Neural cell (in vitro differentiated cells): Measurements from ENCODE around the gene EPHB3. TPM values are rescaled to one million over a fixed set of nuclear protein-coding genes. Genes with fewer than 3 reads are reported as not detected.
"Not testable (repeated sequence)": the region's sequence is repeated elsewhere in the genome, so short reads cannot be mapped to it uniquely, and the experiment has no call there.

Source experiments
- H2AFZ ChIP-seq: fragments of 200-600, 300-800 bp; sonication (generic), shearing (Covaris generic); 2 replicates; pipeline ENCODE4 v1.6.0; 2014; ENCODE audit warnings: low read depth, mild to moderate bottlenecking, antibody characterized with exemption, low read length, moderate library complexity
- H3F3A ChIP-seq: fragments of 200-600 bp; shearing (Covaris generic); 2 replicates; pipeline ENCODE4 v1.6.1; 2016; ENCODE audit warnings: mild to moderate bottlenecking, moderate library complexity, mixed read lengths, antibody characterized with exemption, low read length; ENCODE audit not compliant: insufficient read depth, poor library complexity, severe bottlenecking
- H3K27ac ChIP-seq: fragments of 200-600, 300-800 bp; sonication (generic), shearing (Covaris generic); 2 replicates; pipeline ENCODE4 v1.5.1; 2014; ENCODE audit warnings: mild to moderate bottlenecking, low read length, moderate library complexity
- H3K27me3 ChIP-seq: fragments of 300-800, 200-600 bp; sonication (generic), shearing (Covaris generic); 2 replicates; pipeline ENCODE4 v1.6.0; 2014; ENCODE audit warnings: mild to moderate bottlenecking, low read depth, low read length, moderate library complexity; ENCODE audit not compliant: insufficient read depth
- H3K36me3 ChIP-seq: fragments of 300-800, 200-600 bp; sonication (generic), shearing (Covaris generic); 2 replicates; pipeline ENCODE4 v1.5.1; 2014; ENCODE audit warnings: mild to moderate bottlenecking, antibody characterized with exemption, low read length, moderate library complexity; ENCODE audit not compliant: insufficient read depth
- H3K4me2 ChIP-seq: fragments of 300-800, 200-600 bp; sonication (generic), shearing (Covaris generic); 2 replicates; pipeline ENCODE4 v1.6.0; 2014; ENCODE audit warnings: mild to moderate bottlenecking, low read length
- H3K4me3 ChIP-seq: fragments of 300-800, 200-600 bp; sonication (generic), shearing (Covaris generic); 2 replicates; pipeline ENCODE4 v1.5.1; 2014; ENCODE audit warnings: mild to moderate bottlenecking, low read length, moderate library complexity
- H3K79me2 ChIP-seq: fragments of 200-600 bp; shearing (Covaris generic); replicated peaks from 2 replicates; pipeline ENCODE4 v1.6.0; 2014; ENCODE audit warnings: mild to moderate bottlenecking, low read length, moderate library complexity; ENCODE audit not compliant: insufficient read depth
- H3K9ac ChIP-seq: fragments of 300-800, 200-600 bp; sonication (generic), shearing (Covaris generic); 2 replicates; pipeline ENCODE4 v1.6.1; 2016; ENCODE audit warnings: mild to moderate bottlenecking, low read length, mixed read lengths
- H3K9me2 ChIP-seq: fragments of 200-600 bp; shearing (Covaris generic); 2 replicates; pipeline ENCODE4 v1.6.1; 2016; ENCODE audit warnings: mild to moderate bottlenecking, low read length, mixed read lengths; ENCODE audit not compliant: insufficient read depth
- H3K9me3 ChIP-seq: fragments of 200-600, 300-800 bp; sonication (generic), shearing (Covaris generic); 2 replicates; pipeline ENCODE4 v1.6.1; 2016; ENCODE audit warnings: mild to moderate bottlenecking, mixed run types, low read length, moderate library complexity, mixed read lengths
- H4K20me1 ChIP-seq: fragments of 200-600 bp; shearing (Covaris generic); 2 replicates; pipeline ENCODE4 v1.6.1; 2016; ENCODE audit warnings: mild to moderate bottlenecking, mixed run types; ENCODE audit not compliant: insufficient read depth
- EP300 ChIP-seq: fragments of 450-650 bp; conservative IDR thresholded peaks from 2 replicates; pipeline ENCODE4 v1.6.1; 2014; ENCODE audit warnings: antibody characterized with exemption, mild to moderate bottlenecking, moderate library complexity; ENCODE audit not compliant: poor library complexity, severe bottlenecking
- EZH2 ChIP-seq: fragments of 200-600, 300-800 bp; shearing (Covaris generic), sonication (generic); IDR thresholded peaks from 2 replicates; pipeline ENCODE4 v1.6.1; 2014; ENCODE audit warnings: antibody characterized with exemption, low read length, borderline replicate concordance, mild to moderate bottlenecking; ENCODE audit not compliant: insufficient read depth, poor library complexity, severe bottlenecking
- MXI1 ChIP-seq: fragments of 450-650 bp; conservative IDR thresholded peaks from 2 replicates; pipeline ENCODE4 v1.6.1; 2014; ENCODE audit warnings: antibody characterized with exemption, mild to moderate bottlenecking; ENCODE audit not compliant: poor library complexity, severe bottlenecking
- POLR2AphosphoS5 ChIP-seq: IDR thresholded peaks from 2 replicates; pipeline ENCODE4 v1.6.1; 2012
- RAD21 ChIP-seq: fragments of 450-650 bp; conservative IDR thresholded peaks from 2 replicates; pipeline ENCODE4 v1.6.1; 2014; ENCODE audit warnings: antibody characterized with exemption, mild to moderate bottlenecking, moderate library complexity
- REST ChIP-seq: IDR thresholded peaks from 2 replicates; pipeline ENCODE4 v1.6.1; 2012; ENCODE audit warnings: borderline replicate concordance
- SMC3 ChIP-seq: fragments of 450-650 bp; conservative IDR thresholded peaks from 2 replicates; pipeline ENCODE4 v1.6.1; 2014; ENCODE audit warnings: antibody characterized with exemption, mild to moderate bottlenecking, moderate library complexity; ENCODE audit not compliant: poor library complexity
- TAF1 ChIP-seq: IDR thresholded peaks from 2 replicates; pipeline ENCODE4 v1.6.1; 2012; ENCODE audit warnings: low read depth
- polyA plus RNA-seq: library from polyadenylated mRNA; depleted of rRNA; stranded (reverse); fragments of >200 nt; gene quantifications from 2 replicates; pipeline ENCODE4 v1.2.3, GENCODE V29; 2014
- TF ChIP-seq, protein P1 (sequence below): fragments of 450-650 bp; IDR thresholded peaks from 2 replicates; pipeline ENCODE4 v1.5.1; 2014; ENCODE audit warnings: antibody characterized with exemption, mild to moderate bottlenecking, moderate library complexity; ENCODE audit not compliant: poor library complexity, severe bottlenecking

The EPHB3 gene
- polyA plus RNA-seq, 1 donor from 2014 or later = 4.3 TPM

GRCh38 chr3:184619787-184620430 is 58.3 kb downstream of the EPHB3 start:
- H3F3A ChIP-seq = no peaks in the 10 kb centered on the region
- H3K4me3 ChIP-seq = no peak overlapping the region
- H3K27me3 ChIP-seq = no peaks in the 10 kb centered on the region
- no peaks in the 10 kb centered on the region for H3K36me3 ChIP-seq
- no peaks in the 10 kb centered on the region for H3K9me2 ChIP-seq
- H4K20me1 ChIP-seq = no peaks in the 10 kb centered on the region
- no peak overlapping the region for H3K27ac ChIP-seq
- H3K9ac ChIP-seq = no peak overlapping the region
- TF ChIP-seq POLR2AphosphoS5 (no peak), REST (no peak), MXI1 (no peak), EZH2 (no peak), SMC3 (no peak), TAF1 (no peak), RAD21 (no peak), EP300 (no peak)
- TF ChIP-seq, protein P1, sequence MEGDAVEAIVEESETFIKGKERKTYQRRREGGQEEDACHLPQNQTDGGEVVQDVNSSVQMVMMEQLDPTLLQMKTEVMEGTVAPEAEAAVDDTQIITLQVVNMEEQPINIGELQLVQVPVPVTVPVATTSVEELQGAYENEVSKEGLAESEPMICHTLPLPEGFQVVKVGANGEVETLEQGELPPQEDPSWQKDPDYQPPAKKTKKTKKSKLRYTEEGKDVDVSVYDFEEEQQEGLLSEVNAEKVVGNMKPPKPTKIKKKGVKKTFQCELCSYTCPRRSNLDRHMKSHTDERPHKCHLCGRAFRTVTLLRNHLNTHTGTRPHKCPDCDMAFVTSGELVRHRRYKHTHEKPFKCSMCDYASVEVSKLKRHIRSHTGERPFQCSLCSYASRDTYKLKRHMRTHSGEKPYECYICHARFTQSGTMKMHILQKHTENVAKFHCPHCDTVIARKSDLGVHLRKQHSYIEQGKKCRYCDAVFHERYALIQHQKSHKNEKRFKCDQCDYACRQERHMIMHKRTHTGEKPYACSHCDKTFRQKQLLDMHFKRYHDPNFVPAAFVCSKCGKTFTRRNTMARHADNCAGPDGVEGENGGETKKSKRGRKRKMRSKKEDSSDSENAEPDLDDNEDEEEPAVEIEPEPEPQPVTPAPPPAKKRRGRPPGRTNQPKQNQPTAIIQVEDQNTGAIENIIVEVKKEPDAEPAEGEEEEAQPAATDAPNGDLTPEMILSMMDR = no peak
- H3K9me3 ChIP-seq = no peaks in the 10 kb centered on the region
- H3K79me2 ChIP-seq = no peaks in the 10 kb centered on the region
- no peak overlapping the region for H2AFZ ChIP-seq
- no peak overlapping the region for H3K4me2 ChIP-seq

- no peaks in the 10 kb centered on the region for H3F3A ChIP-seq
- H3K4me2 ChIP-seq = no peak overlapping the region
- H3K9ac ChIP-seq = no peak overlapping the region
- no peak overlapping the region for H3K27ac ChIP-seq
- TF ChIP-seq MXI1 (no peak), EZH2 (no peak), RAD21 (no peak), SMC3 (no peak), TAF1 (no peak), EP300 (no peak), POLR2AphosphoS5 (no peak)
- TF ChIP-seq, protein P1 = no peak
- H2AFZ ChIP-seq = no peak overlapping the region
- H3K9me3 ChIP-seq = no peaks in the 10 kb centered on the region
- H3K36me3 ChIP-seq = no peaks in the 10 kb centered on the region
- no peaks in the 10 kb centered on the region for H3K79me2 ChIP-seq
- no peaks in the 10 kb centered on the region for H4K20me1 ChIP-seq
- H3K9me2 ChIP-seq = no peaks in the 10 kb centered on the region
- no peaks in the 10 kb centered on the region for H3K27me3 ChIP-seq
- H3K4me3 ChIP-seq = no peak overlapping the region
Observed at GRCh38 chr3:184620475-184621119, 59.0 kb downstream of the EPHB3 start.

- H3K27me3 ChIP-seq, H3K27ac ChIP-seq, H4K20me1 ChIP-seq, H3K79me2 ChIP-seq, H3K9ac ChIP-seq, H3K4me2 ChIP-seq, H3K36me3 ChIP-seq, H3K9me3 ChIP-seq, H3K9me2 ChIP-seq, H3K4me3 ChIP-seq, H3F3A ChIP-seq, H2AFZ ChIP-seq: not testable (repeated sequence)
Observed at GRCh38 chr3:184622156-184622555, 60.6 kb downstream of the EPHB3 start.
